Kidney epithelial cell (primary cell): ENCODE results near the gene HTD2. TPM values are rescaled to one million over a fixed set of nuclear protein-coding genes. Genes with fewer than 3 reads are reported as not detected.

Experiments
- DNase-seq: peaks from one replicate; pipeline ENCODE4 v3.0.0-alpha.2; 2010; ENCODE audit warnings: low read depth
- H3K27me3 ChIP-seq: 2 replicates; pipeline ENCODE4 v1.6.0; 2011; ENCODE audit warnings: low read length; ENCODE audit not compliant: control insufficient read depth, insufficient read depth
- H3K36me3 ChIP-seq: 2 replicates; pipeline ENCODE4 v1.5.1; 2011; ENCODE audit warnings: low read length; ENCODE audit not compliant: control insufficient read depth, insufficient read depth
- H3K4me3 ChIP-seq: 2 replicates; pipeline ENCODE4 v1.5.1; 2011; ENCODE audit warnings: low read depth, mild to moderate bottlenecking, control low read depth, low read length
- CTCF ChIP-seq: IDR thresholded peaks from 2 replicates; pipeline ENCODE4 v1.5.1; 2011; ENCODE audit warnings: mild to moderate bottlenecking, moderate library complexity, low read length, control low read depth, inconsistent platforms; ENCODE audit not compliant: insufficient read depth, poor library complexity, severe bottlenecking
- total RNA-seq: library from RNA; depleted of rRNA; stranded (reverse); fragments of >200 nt; gene quantifications from 2 replicates; pipeline ENCODE4 v1.2.3, GENCODE V29; 2015

The HTD2 gene
- total RNA-seq, 1 donor from 2014 or later = 5.3 TPM

GRCh38 chr3:58345457-58345856, 39.1 kb downstream of the HTD2 start:
- no peak overlapping the region for H3K4me3 ChIP-seq
- no peak for DNase-seq
- H3K27me3 ChIP-seq = no peaks in the 10 kb centered on the region
- TF ChIP-seq CTCF = no peak
- H3K36me3 ChIP-seq = no peaks in the 10 kb centered on the region

GRCh38 chr3:58346368-58346767, 40.0 kb downstream of the HTD2 start:
- Histone ChIP-seq H3K4me3 (no peak overlapping the region), H3K36me3 (no peaks in the 10 kb centered on the region), H3K27me3 (no peaks in the 10 kb centered on the region)
- no peak for DNase-seq
- no peak for TF ChIP-seq CTCF

GRCh38 chr3:58347984-58348383, 41.7 kb downstream of the HTD2 start:
- Histone ChIP-seq H3K36me3 (no peaks in the 10 kb centered on the region), H3K4me3 (no peak overlapping the region), H3K27me3 (no peaks in the 10 kb centered on the region)
- DNase-seq = no peak
- TF ChIP-seq CTCF = no peak

- Histone ChIP-seq H3K27me3 (no peaks in the 10 kb centered on the region), H3K36me3 (no peaks in the 10 kb centered on the region), H3K4me3 (no peak overlapping the region)
- TF ChIP-seq CTCF = no peak
- no peak for DNase-seq
These were observed 43.7 kb downstream of the HTD2 start for GRCh38 chr3:58349792-58350626.

GRCh38 chr3:58350627-58351013, 44.3 kb downstream of the HTD2 start:
- no peak overlapping the region for H3K4me3 ChIP-seq
- DNase-seq = no peak
- H3K36me3 ChIP-seq = no peaks in the 10 kb centered on the region
- no peak for TF ChIP-seq CTCF
- no peaks in the 10 kb centered on the region for H3K27me3 ChIP-seq

GRCh38 chr3:58351920-58352319, 45.6 kb downstream of the HTD2 start:
- Histone ChIP-seq H3K27me3 (no peaks in the 10 kb centered on the region), H3K4me3 (no peak overlapping the region), H3K36me3 (no peaks in the 10 kb centered on the region)
- DNase-seq = no peak
- TF ChIP-seq CTCF = no peak
